H1 (cell line): Measurements from ENCODE around the gene KDM2A. TPM values are rescaled to one million over a fixed set of nuclear protein-coding genes. Genes with fewer than 3 reads are reported as not detected.

Source experiments
- CTCF ChIA-PET: fragments of 300-600 bp; sonication (Branson Sonifier 250); formaldehyde crosslinking; loops from one replicate; lab custom pipeline; 2021; ENCODE audit not compliant: partially characterized antibody; lab: Charles Lee
- POLR2A ChIA-PET: fragments of 300-600 bp; sonication (Branson Sonifier 250); formaldehyde crosslinking; loops from one replicate; lab custom pipeline; 2021; ENCODE audit warnings: inconsistent platforms; ENCODE audit not compliant: partially characterized antibody; lab: Charles Lee
- DNase-seq, 2 experiments: peaks; one replicate each; pipeline versions ENCODE4 v3.0.0 to v3.0.0-alpha.2; 2010 to 2022; ENCODE audit warnings: low spot score in 2 of 2, low read depth in 1 of 2, mixed read lengths in 1 of 2
- FAIRE-seq: peaks from 2 replicates; lab custom pipeline; 2011; peaks lifted over from hg19 to GRCh38; lab: Jason Lieb, UNC
- H2AFZ ChIP-seq: 2 replicates; pipeline ENCODE4 v1.8.1; 2012; ENCODE audit warnings: low read length, inconsistent platforms
- H2AK5ac ChIP-seq: 2 replicates; pipeline ENCODE4 v1.6.1; 2013; ENCODE audit warnings: low read depth, low read length
- H2BK120ac ChIP-seq: replicated peaks from 2 replicates; pipeline ENCODE3; 2013; ENCODE audit warnings: low read depth, low read length, inconsistent platforms
- H2BK12ac ChIP-seq: 2 replicates; pipeline ENCODE4 v1.6.1; 2013; ENCODE audit warnings: low read depth, low read length
- H2BK15ac ChIP-seq: 2 replicates; pipeline ENCODE4 v1.6.1; 2013; ENCODE audit warnings: low read length
- H2BK20ac ChIP-seq: 2 replicates; pipeline ENCODE4 v1.6.1; 2013; ENCODE audit warnings: low read length
- H2BK5ac ChIP-seq: 2 replicates; pipeline ENCODE4 v1.6.1; 2013; ENCODE audit warnings: low read depth, low read length
- H3K14ac ChIP-seq: 2 replicates; pipeline ENCODE4 v1.6.1; 2013; ENCODE audit warnings: inconsistent platforms; ENCODE audit not compliant: insufficient read length
- H3K18ac ChIP-seq: 2 replicates; pipeline ENCODE4 v1.6.1; 2013; ENCODE audit warnings: low read length; ENCODE audit errors: extremely low read depth
- H3K23ac ChIP-seq: 2 replicates; pipeline ENCODE4 v1.6.1; 2013; ENCODE audit warnings: inconsistent platforms; ENCODE audit not compliant: insufficient read length
- H3K23me2 ChIP-seq: 2 replicates; pipeline ENCODE4 v1.6.1; 2013; ENCODE audit warnings: low read depth, low read length
- H3K27ac ChIP-seq: 2 replicates; pipeline ENCODE4 v1.6.1; 2011; ENCODE audit warnings: low read depth, low read length, inconsistent platforms
- H3K27me3 ChIP-seq, 4 experiments: replicated peaks in 1 of 4; 1 replicate in 1 of 4; 2 replicates in 3 of 4; pipeline versions ENCODE4 v1.6.1 to v1.8.1; 2011 to 2013; ENCODE audit warnings: low read length in 3 of 4, mild to moderate bottlenecking in 3 of 4, inconsistent platforms in 2 of 4, mixed read lengths in 2 of 4, moderate library complexity in 1 of 4; ENCODE audit not compliant: control insufficient read depth in 3 of 4, insufficient read depth in 3 of 4; ENCODE audit errors: extremely low read depth in 1 of 4
- H3K36me3 ChIP-seq, 4 experiments: 2 replicates each; pipeline versions ENCODE4 v1.6.1 to v1.8.1; 2011 to 2013; ENCODE audit warnings: mild to moderate bottlenecking in 4 of 4, low read length in 3 of 4, moderate library complexity in 2 of 4, control low read depth in 1 of 4, inconsistent platforms in 1 of 4; ENCODE audit not compliant: insufficient read depth in 4 of 4, control insufficient read depth in 2 of 4
- H3K4ac ChIP-seq: replicated peaks from 2 replicates; pipeline ENCODE3; 2013; ENCODE audit warnings: low read length, low read depth, mixed read lengths, inconsistent platforms; ENCODE audit not compliant: insufficient read length
- H3K4me1 ChIP-seq, 4 experiments: replicated peaks in 1 of 4; 1 replicate in 1 of 4; 2 replicates in 3 of 4; pipeline versions ENCODE4 v1.6.1 to v1.8.1; 2011 to 2013; ENCODE audit warnings: low read length in 3 of 4, inconsistent platforms in 2 of 4, mixed read lengths in 1 of 4; ENCODE audit not compliant: insufficient read depth in 4 of 4, control insufficient read depth in 3 of 4
- H3K4me2 ChIP-seq, 2 experiments: 2 replicates each; pipeline versions ENCODE4 v1.6.1 to v1.8.1; 2011 to 2013; ENCODE audit warnings: low read depth in 2 of 2, low read length in 2 of 2, control low read depth in 1 of 2, inconsistent platforms in 1 of 2, mild to moderate bottlenecking in 1 of 2; ENCODE audit not compliant: insufficient read depth in 1 of 2
- H3K4me3 ChIP-seq, 4 experiments: fragments of 200-600, 300-600 bp in 1 of 4; sonication (generic), shearing (Covaris generic), sonication (Bioruptor Twin) in 1 of 4; 2 replicates each; pipeline versions ENCODE4 v1.5.1 to v1.8.1; 2011 to 2016; ENCODE audit warnings: low read length in 4 of 4, low read depth in 3 of 4, control low read depth in 2 of 4, inconsistent platforms in 2 of 4, mild to moderate bottlenecking in 2 of 4, mixed read lengths in 1 of 4, moderate library complexity in 1 of 4; ENCODE audit not compliant: insufficient read depth in 2 of 4; ENCODE audit errors: extremely low read depth in 1 of 4
- H3K56ac ChIP-seq: replicated peaks from 2 replicates; pipeline ENCODE3; 2013; ENCODE audit warnings: low read depth, mild to moderate bottlenecking, mixed read lengths, low read length, inconsistent platforms; ENCODE audit not compliant: insufficient read length
- H3K79me1 ChIP-seq: 2 replicates; pipeline ENCODE4 v1.6.1; 2013; ENCODE audit warnings: low read depth, low read length, control low read depth
- H3K79me2 ChIP-seq, 2 experiments: 2 replicates each; pipeline versions ENCODE4 v1.6.1 to v1.8.1; 2012 to 2013; ENCODE audit warnings: low read length in 2 of 2, mild to moderate bottlenecking in 2 of 2, inconsistent platforms in 1 of 2; ENCODE audit not compliant: insufficient read depth in 2 of 2, control insufficient read depth in 1 of 2
- H3K9ac ChIP-seq, 4 experiments: replicated peaks in 1 of 4; 1 replicate in 1 of 4; 2 replicates in 3 of 4; pipeline versions ENCODE4 v1.6.1 to v1.8.1; 2011 to 2013; ENCODE audit warnings: low read depth in 3 of 4, low read length in 3 of 4, control low read depth in 2 of 4, mild to moderate bottlenecking in 2 of 4, moderate library complexity in 2 of 4, inconsistent platforms in 1 of 4; ENCODE audit errors: extremely low read depth in 1 of 4
- H3K9me3 ChIP-seq, 2 experiments: 2 replicates each; pipeline versions ENCODE4 v1.6.1 to v1.8.1; 2012 to 2013; ENCODE audit warnings: mild to moderate bottlenecking in 2 of 2, moderate library complexity in 2 of 2, control low read depth in 1 of 2, inconsistent platforms in 1 of 2, low read depth in 1 of 2, low read length in 1 of 2, mixed read lengths in 1 of 2; ENCODE audit not compliant: insufficient read depth in 2 of 2
- H4K20me1 ChIP-seq, 2 experiments: replicated peaks in 1 of 2; 2 replicates each; pipeline versions ENCODE3 to v1.8.1; 2011 to 2013; ENCODE audit warnings: inconsistent platforms in 2 of 2, low read length in 2 of 2, mild to moderate bottlenecking in 1 of 2; ENCODE audit not compliant: insufficient read depth in 2 of 2, control insufficient read depth in 1 of 2
- H4K5ac ChIP-seq: 2 replicates; pipeline ENCODE4 v1.6.1; 2013; ENCODE audit warnings: low read length, low read depth, mixed read lengths, inconsistent platforms; ENCODE audit not compliant: insufficient read length
- H4K8ac ChIP-seq: 2 replicates; pipeline ENCODE4 v1.8.0; 2013; ENCODE audit warnings: mild to moderate bottlenecking, moderate library complexity, low read length, inconsistent platforms; ENCODE audit not compliant: insufficient read depth; ENCODE audit errors: extremely low read depth
- H4K91ac ChIP-seq: replicated peaks from 2 replicates; pipeline ENCODE3; 2013; ENCODE audit warnings: low read length, mixed read lengths, inconsistent platforms; ENCODE audit not compliant: insufficient read length
- EZH2 ChIP-seq: fragments of 200-600 bp; sonication (generic); IDR thresholded peaks from 2 replicates; pipeline ENCODE4 v1.7.1; 2012; ENCODE audit warnings: low read depth, mild to moderate bottlenecking, moderate library complexity, low read length, inconsistent platforms; ENCODE audit not compliant: severe bottlenecking
- FOSL1 ChIP-seq: IDR thresholded peaks from 2 replicates; pipeline ENCODE4 v1.6.1; 2011; ENCODE audit warnings: mild to moderate bottlenecking, low read depth, low read length, moderate library complexity; ENCODE audit not compliant: insufficient read depth
- KDM1A ChIP-seq: fragments of 200-600, 300-600 bp; sonication (generic); IDR thresholded peaks from 2 replicates; pipeline ENCODE4 v1.7.1; 2016; ENCODE audit warnings: mild to moderate bottlenecking, low read length, borderline replicate concordance
- KDM4A ChIP-seq: IDR thresholded peaks from one replicate; pipeline ENCODE4 v1.7.1; 2012; ENCODE audit warnings: low read depth, mild to moderate bottlenecking, moderate library complexity, low read length, inconsistent platforms; ENCODE audit not compliant: severe bottlenecking
- NRF1 ChIP-seq: IDR thresholded peaks from 2 replicates; pipeline ENCODE4 v1.6.1; 2011; ENCODE audit warnings: mild to moderate bottlenecking, low read depth, low read length, improper control_type of control experiment
- RAD21 ChIP-seq, 2 experiments: IDR thresholded peaks in 1 of 2; conservative IDR thresholded peaks in 1 of 2; 2 replicates each; pipeline ENCODE4 v1.6.1; 2011; ENCODE audit warnings: low read depth in 2 of 2, low read length in 2 of 2, improper control_type of control experiment in 1 of 2, inconsistent platforms in 1 of 2, mild to moderate bottlenecking in 1 of 2, moderate library complexity in 1 of 2
- SIRT6 ChIP-seq: IDR thresholded peaks from one replicate; pipeline ENCODE4 v1.7.1; 2012; ENCODE audit warnings: low read length, inconsistent platforms
- SIX5 ChIP-seq: IDR thresholded peaks from 2 replicates; pipeline ENCODE4 v1.6.1; 2011; ENCODE audit warnings: mild to moderate bottlenecking, low read depth, low read length
- SP4 ChIP-seq: IDR thresholded peaks from 2 replicates; pipeline ENCODE4 v1.6.1; 2012; ENCODE audit warnings: low read length, inconsistent platforms
- SUZ12 ChIP-seq: fragments of 200-600 bp; sonication (generic); IDR thresholded peaks from 2 replicates; pipeline ENCODE4 v1.6.1; 2012; ENCODE audit warnings: mild to moderate bottlenecking, inconsistent platforms, low read length, moderate library complexity, mixed read lengths
- TBP ChIP-seq: IDR thresholded peaks from 2 replicates; pipeline ENCODE4 v1.6.1; 2011; ENCODE audit warnings: low read depth, low read length, improper control_type of control experiment
- TEAD4 ChIP-seq: IDR thresholded peaks from 2 replicates; pipeline ENCODE4 v1.6.1; 2012; ENCODE audit warnings: low read depth, low read length, inconsistent platforms, mixed read lengths
- YY1 ChIP-seq: IDR thresholded peaks from 2 replicates; pipeline ENCODE4 v1.6.1; 2011; ENCODE audit warnings: low read depth, mild to moderate bottlenecking, low read length
- WGBS, 2 experiments: shearing (Covaris generic) in 1 of 2; methylation state at CpG; one replicate each; pipeline versions ENCODE4 v1.1.6 to v1.1.7; 2013 to 2015; ENCODE audit warnings: low lambda C conversion rate in 2 of 2, mixed read lengths in 2 of 2, inconsistent platforms in 1 of 2, low coverage in 1 of 2, missing lambda C conversion rate in 1 of 2; ENCODE audit not compliant: insufficient replicate concordance in 2 of 2, insufficient coverage in 1 of 2, insufficient read length in 1 of 2; ENCODE audit errors: extremely low coverage in 1 of 2, missing lambda C conversion rate in 1 of 2; 5-methylcytosine and 5-hydroxymethylcytosine counted together
- polyA plus RNA-seq, 7 experiments: library from polyadenylated mRNA; depleted of rRNA in 3 of 7; stranded (reverse) in 5 of 7; unstranded in 2 of 7; fragments of >200 nt in 5 of 7; fragments of 200-250 nt in 2 of 7; gene quantifications; 1 replicate in 5 of 7; 2 replicates in 1 of 7; 4 replicates in 1 of 7; pipeline versions ENCODE4 v1.2.1 to v1.2.3, GENCODE V29; 2011 to 2013; ENCODE audit warnings: missing spikeins in 2 of 7, mixed read lengths in 2 of 7
- total RNA-seq: library from RNA; stranded (reverse); fragmentation: NEBNext Ultra II Directional; extraction: Animal tissue kit (Norgen Biotek cat#: 25700); gene quantifications from 2 replicates; pipeline ENCODE4 v1.2.1, GENCODE V29; 2021

KDM2A gene
- total and polyA plus RNA-seq, 2 of the 8 experiments (the other 6 are each of a cell fraction or from before 2014, with no cell fraction given), result 55.4 to 66.2 TPM

DNA sequence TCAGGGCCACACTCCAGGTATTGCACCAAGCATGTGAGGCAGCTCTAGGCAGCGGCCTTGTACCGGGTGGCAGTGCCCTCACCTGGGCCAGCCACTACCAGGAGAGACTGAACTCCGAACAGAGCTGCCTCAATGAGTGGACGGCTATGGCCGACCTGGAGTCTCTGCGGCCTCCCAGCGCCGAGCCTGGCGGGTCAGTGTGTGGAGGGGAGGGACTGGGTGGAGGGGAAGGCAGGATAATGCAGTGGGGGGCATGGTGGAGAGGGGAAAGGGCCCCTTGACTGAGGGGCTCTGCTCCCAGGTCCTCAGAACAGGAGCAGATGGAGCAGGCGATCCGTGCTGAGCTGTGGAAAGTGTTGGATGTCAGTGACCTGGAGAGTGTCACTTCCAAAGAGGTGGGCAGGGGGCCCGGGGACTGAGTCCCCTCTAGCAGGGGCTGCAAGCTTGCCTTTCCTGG lies 188.5 kb downstream of the KDM2A start:
- Histone ChIP-seq H3K27me3 (peaks cover 0 to 11% (median 7%) of the 10 kb centered on the region in 4 experiments; a peak in 5 of 7 replicates), H4K5ac (no peak overlapping the region)
- 83% methylated on average over 12 of the region's 12 CpGs; no CpG with 5 or more reads in 1 of the 2 experiments for WGBS, 2 experiments

More for the DNA sequence above, 188.5 kb downstream of the KDM2A start:
- Histone ChIP-seq H3K23ac (no peak overlapping the region), H2AFZ (no peak overlapping the region), H3K27ac (no peak overlapping the region), H4K8ac (peak overlapping the region; percentile 23; the same call in 1 of the 2 replicates), H2BK12ac (0 out of 2 replicates have a peak overlapping the region, but pooled peaks have one; percentile 17), H3K4me2 (no peak overlapping the region), H4K20me1 (peaks cover 0 to 7% of the 10 kb centered on the region in 2 experiments), H2AK5ac (no peak overlapping the region), H2BK15ac (no peak overlapping the region), H2BK20ac (no peak overlapping the region), H3K14ac (no peak overlapping the region), H3K4me1 (peaks cover 0 to 8% (median 8%) of the 10 kb centered on the region in 4 experiments; a peak in 5 of 7 replicates), H3K79me1 (no peaks in the 10 kb centered on the region), H3K9ac (no peak overlapping the region), H3K18ac (no peak overlapping the region), H3K9me3 (no peaks in the 10 kb centered on the region), H4K91ac (no peak overlapping the region), H3K4ac (no peak overlapping the region), H2BK120ac (no peak overlapping the region), H3K56ac (no peak overlapping the region), H3K36me3 (peaks cover 0 to 4% (median 0%) of the 10 kb centered on the region in 4 experiments; a peak in 2 of 8 replicates), H2BK5ac (no peak overlapping the region), H3K23me2 (peaks cover 13% of the 10 kb centered on the region; the same call in 1 of the 2 replicates), H3K79me2 (no peaks in the 10 kb centered on the region), H3K4me3 (no peak overlapping the region)
- POLR2A ChIA-PET, result interaction anchor here (0.6 to 1.4 kb wide), 2 partner anchors 32 to 69 kb away, joined by 3 to 4 read pairs; no protein-coding TSS in a partner anchor
- FAIRE-seq (no peak), DNase-seq (no peak)
- CTCF ChIA-PET, result interaction anchor here (1.2 to 3.9 kb wide), 5 partner anchors 10 to 74 kb away, joined by 3 to 14 read pairs (median 5); no protein-coding TSS in a partner anchor
- TF ChIP-seq YY1 (no peak), EZH2 (no peak), KDM1A (no peak), KDM4A (no peak), SUZ12 (no peak), SP4 (no peak), RAD21 (IDR thresholded peaks at IDR 0.05 in 1 of 2, conservative IDR thresholded peaks at IDR 0.05 in 1 of 2; ENCODE audit: low read depth in 2 of 2, low read length in 2 of 2) (no peak), FOSL1 (no peak), TEAD4 (no peak), SIRT6 (no peak), NRF1 (no peak), SIX5 (no peak), TBP (no peak)
